WTC11 (cell line): ENCODE measurements around the gene RSPO3.

ENCODE experiments used
- CTCF ChIP-seq: fragments of 200-600 bp; IDR thresholded peaks from 2 replicates; pipeline ENCODE4 v1.8.0; 2022; ENCODE audit warnings: antibody characterized with exemption
- E2F1 ChIP-seq: sonication (generic); formaldehyde crosslinking; IDR thresholded peaks from 2 replicates; pipeline ENCODE4 v1.8.0; 2022; ENCODE audit warnings: mild to moderate bottlenecking, missing genetic modification reagents
- TEAD1 ChIP-seq: sonication (generic); formaldehyde crosslinking; IDR thresholded peaks from 2 replicates; pipeline ENCODE4 v1.8.0; 2022; ENCODE audit warnings: mild to moderate bottlenecking, missing genetic modification reagents

GRCh38 chr6:127111526-127111925 is 6.9 kb upstream of the RSPO3 start:
- TF ChIP-seq CTCF, result no peak
- no peak for TF ChIP-seq E2F1 (CRISPR knock-in tag)
- TF ChIP-seq TEAD1 (CRISPR knock-in tag), result no peak
